Activated T-helper 9 cell treated with anti-CD3 and anti-CD28 coated beads, Interleukin-2, amount 50 U/mL, for 16 hours (primary cell): ENCODE measurements around the gene USP17L21.
"Not testable (repeated sequence)": the region's sequence is repeated elsewhere in the genome, so short reads cannot be mapped to it uniquely, and the experiment has no call there.

Source experiments
- DNase-seq: peaks from one replicate; pipeline ENCODE4 v3.0.0-alpha.2; 2020; ENCODE audit warnings: low read depth

The USP17L21 gene

DNA sequence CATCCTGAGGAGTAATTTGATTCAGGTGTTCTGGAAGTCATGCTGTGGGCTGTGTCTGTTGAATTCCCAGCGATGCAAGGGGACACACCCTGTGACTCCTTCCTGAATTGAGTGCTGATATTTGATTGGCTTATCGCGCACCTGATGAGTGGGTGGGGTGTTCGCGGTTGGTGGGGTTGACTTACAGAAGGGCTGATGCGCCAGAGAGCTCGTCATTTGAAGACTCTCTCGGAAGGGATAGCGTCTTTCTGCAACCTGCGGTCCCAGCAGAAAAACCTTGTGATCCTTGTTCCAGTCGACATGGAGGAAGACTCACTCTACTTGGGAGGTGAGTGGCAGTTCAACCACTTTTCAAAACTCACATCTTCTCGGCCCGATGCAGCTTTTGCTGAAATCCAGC lies at the start of gene USP17L21:
USP17L21 (plus strand) TSS at position 301 of the 400 bp plus-strand sequence; CDS start at position 301, 0 bp downstream.
- DNase-seq, result not testable (repeated sequence)

- DNase-seq, result not testable (repeated sequence)
Observed at GRCh38 chr4:9214701-9215100, 48.0 kb upstream of the USP17L21 start.

GRCh38 chr4:9215105-9215504 lies 47.6 kb upstream of the USP17L21 start, which contains the start of gene USP17L11:
TSS of gene USP17L11 (plus strand) at chr4:9215405. CDS start at chr4:9215405, 0 bp downstream.
- not testable (repeated sequence) for DNase-seq

DNA sequence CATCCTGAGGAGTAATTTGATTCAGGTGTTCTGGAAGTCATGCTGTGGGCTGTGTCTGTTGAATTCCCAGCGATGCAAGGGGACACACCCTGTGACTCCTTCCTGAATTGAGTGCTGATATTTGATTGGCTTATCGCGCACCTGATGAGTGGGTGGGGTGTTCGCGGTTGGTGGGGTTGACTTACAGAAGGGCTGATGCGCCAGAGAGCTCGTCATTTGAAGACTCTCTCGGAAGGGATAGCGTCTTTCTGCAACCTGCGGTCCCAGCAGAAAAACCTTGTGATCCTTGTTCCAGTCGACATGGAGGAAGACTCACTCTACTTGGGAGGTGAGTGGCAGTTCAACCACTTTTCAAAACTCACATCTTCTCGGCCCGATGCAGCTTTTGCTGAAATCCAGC lies 42.8 kb upstream of the USP17L21 start, which contains the start of gene USP17L12:
USP17L12 (plus strand) TSS at position 301 of the 400 bp plus-strand sequence; CDS start at position 301, 0 bp downstream.
- DNase-seq, result not testable (repeated sequence)

DNA sequence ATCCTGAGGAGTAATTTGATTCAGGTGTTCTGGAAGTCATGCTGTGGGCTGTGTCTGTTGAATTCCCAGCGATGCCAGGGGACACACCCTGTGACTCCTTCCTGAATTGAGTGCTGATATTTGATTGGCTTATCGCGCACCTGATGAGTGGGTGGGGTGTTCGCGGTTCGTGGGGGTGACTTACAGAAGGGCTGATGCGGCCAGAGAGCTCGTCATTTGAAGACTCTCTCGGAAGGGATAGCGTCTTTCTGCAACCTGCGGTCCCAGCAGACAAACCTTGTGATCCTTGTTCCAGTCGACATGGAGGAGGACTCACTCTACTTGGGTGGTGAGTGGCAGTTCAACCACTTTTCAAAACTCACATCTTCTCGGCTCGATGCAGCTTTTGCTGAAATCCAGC lies 38.1 kb upstream of the USP17L21 start, which contains the start of gene USP17L13:
USP17L13 (plus strand) TSS at position 301 of the 400 bp plus-strand sequence; CDS start at position 301, 0 bp downstream.
- DNase-seq, result not testable (repeated sequence)

DNA sequence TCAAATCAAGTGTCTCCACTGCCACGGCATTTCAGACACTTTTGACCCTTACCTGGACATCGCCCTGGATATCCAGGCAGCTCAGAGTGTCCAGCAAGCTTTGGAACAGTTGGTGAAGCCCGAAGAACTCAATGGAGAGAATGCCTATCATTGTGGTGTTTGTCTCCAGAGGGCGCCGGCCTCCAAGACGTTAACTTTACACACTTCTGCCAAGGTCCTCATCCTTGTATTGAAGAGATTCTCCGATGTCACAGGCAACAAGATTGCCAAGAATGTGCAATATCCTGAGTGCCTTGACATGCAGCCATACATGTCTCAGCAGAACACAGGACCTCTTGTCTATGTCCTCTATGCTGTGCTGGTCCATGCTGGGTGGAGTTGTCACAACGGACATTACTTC lies 32.4 kb upstream of the USP17L21 start:
- not testable (repeated sequence) for DNase-seq

- not testable (repeated sequence) for DNase-seq
Observed at GRCh38 chr4:9234085-9234484, 28.6 kb upstream of the USP17L21 start, which contains the start of gene USP17L15. TSS of gene USP17L15 (plus strand) at chr4:9234385. CDS start at chr4:9234385, 0 bp downstream.

DNA sequence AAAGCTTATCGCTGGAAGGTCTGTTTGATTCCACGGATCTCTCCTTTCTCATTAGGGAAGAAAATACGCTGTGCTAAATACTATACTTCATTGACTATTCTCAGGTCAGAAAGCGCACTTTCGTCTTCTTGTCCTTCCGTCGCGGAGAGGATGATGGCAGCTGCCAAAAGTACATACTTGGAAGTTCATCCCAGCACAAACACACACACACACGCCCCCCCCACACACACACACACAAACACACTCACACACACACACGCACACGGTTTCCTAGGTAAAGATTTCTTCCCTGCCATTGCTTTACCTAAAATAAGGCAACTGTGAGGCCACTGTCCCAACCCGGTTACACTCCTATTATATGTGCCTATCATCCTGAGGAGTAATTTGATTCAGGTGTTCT lies 24.2 kb upstream of the USP17L21 start:
- not testable (repeated sequence) for DNase-seq

DNA sequence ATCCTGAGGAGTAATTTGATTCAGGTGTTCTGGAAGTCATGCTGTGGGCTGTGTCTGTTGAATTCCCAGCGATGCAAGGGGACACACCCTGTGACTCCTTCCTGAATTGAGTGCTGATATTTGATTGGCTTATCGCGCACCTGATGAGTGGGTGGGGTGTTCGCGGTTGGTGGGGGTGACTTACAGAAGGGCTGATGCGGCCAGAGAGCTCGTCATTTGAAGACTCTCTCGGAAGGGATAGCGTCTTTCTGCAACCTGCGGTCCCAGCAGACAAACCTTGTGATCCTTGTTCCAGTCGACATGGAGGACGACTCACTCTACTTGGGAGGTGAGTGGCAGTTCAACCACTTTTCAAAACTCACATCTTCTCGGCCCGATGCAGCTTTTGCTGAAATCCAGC lies 19.1 kb upstream of the USP17L21 start, which contains the start of gene USP17L17:
USP17L17 (plus strand) TSS at position 301 of the 400 bp plus-strand sequence; CDS start at position 301, 0 bp downstream.
- DNase-seq, result not testable (repeated sequence)

DNA sequence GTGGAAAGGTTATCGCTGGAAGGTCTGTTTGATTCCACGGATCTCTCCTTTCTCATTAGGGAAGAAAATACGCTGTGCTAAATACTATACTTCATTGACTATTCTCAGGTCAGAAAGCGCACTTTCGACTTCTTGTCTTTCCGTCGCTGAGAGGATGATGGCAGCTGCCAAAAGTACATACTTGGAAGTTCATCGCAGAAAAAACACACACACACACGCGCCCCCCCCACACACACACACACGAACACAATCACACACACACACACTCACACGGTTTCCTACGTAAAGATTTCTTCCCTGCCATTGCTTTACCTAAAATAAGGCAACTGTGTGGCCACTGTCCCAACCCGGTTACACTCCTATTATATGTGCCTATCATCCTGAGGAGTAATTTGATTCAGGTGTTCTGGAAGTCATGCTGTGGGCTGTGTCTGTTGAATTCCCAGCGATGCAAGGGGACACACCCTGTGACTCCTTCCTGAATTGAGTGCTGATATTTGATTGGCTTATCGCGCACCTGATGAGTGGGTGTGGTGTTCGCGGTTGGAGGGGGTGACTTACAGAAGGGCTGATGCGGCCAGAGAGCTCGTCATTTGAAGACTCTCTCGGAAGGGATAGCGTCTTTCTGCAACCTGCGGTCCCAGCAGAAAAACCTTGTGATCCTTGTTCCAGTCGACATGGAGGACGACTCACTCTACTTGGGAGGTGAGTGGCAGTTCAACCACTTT lies 14.6 kb upstream of the USP17L21 start, which contains the start of gene USP17L18:
USP17L18 (plus strand) TSS at position 678 of the 728 bp plus-strand sequence; CDS start at position 678, 0 bp downstream.
- DNase-seq, result peak; percentile 1

- DNase-seq, result not testable (repeated sequence)
Observed at GRCh38 chr4:9253078-9253477, 9.6 kb upstream of the USP17L21 start, which contains the start of gene USP17L19. TSS of gene USP17L19 (plus strand) at chr4:9253378. CDS start at chr4:9253378, 0 bp downstream.

DNA sequence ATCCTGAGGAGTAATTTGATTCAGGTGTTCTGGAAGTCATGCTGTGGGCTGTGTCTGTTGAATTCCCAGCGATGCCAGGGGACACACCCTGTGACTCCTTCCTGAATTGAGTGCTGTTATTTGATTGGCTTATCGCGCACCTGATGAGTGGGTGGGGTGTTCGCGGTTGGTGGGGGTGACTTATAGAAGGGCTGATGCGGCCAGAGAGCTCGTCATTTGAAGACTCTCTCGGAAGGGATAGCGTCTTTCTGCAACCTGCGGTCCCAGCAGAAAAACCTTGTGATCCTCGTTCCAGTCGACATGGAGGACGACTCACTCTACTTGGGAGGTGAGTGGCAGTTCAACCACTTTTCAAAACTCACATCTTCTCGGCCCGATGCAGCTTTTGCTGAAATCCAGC lies 4.8 kb upstream of the USP17L21 start, which contains the start of gene USP17L20:
USP17L20 (plus strand) TSS at position 301 of the 400 bp plus-strand sequence; CDS start at position 301, 0 bp downstream.
- DNase-seq, result not testable (repeated sequence)

- not testable (repeated sequence) for DNase-seq
Observed at GRCh38 chr4:9267319-9267718, 4.6 kb downstream of the USP17L21 start, which contains the start of gene USP17L22. TSS of gene USP17L22 (plus strand) at chr4:9267619. CDS start at chr4:9267619, 0 bp downstream.

DNA sequence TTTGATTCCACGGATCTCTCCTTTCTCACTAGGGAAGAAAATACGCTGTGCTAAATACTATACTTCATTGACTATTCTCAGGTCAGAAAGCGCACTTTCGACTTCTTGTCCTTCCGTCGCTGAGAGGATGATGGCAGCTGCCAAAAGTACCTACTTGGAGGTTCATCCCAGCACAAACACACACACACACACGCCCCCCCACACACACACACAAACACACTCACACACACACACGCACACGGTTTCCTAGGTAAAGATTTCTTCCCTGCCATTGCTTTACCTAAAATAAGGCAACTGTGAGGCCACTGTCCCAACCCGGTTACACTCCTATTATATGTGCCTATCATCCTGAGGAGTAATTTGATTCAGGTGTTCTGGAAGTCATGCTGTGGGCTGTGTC lies 9.0 kb downstream of the USP17L21 start:
- DNase-seq, result peak; percentile 1
